Kidney (tissue), 11 donors: ENCODE measurements around the gene HSPG2. TPM values are rescaled to one million over a fixed set of nuclear protein-coding genes. Genes with fewer than 3 reads are reported as not detected.
"Not testable (repeated sequence)": the region's sequence is repeated elsewhere in the genome, so short reads cannot be mapped to it uniquely, and the experiment has no call there.

ENCODE experiments used
- DNase-seq, 5 donors: peaks; one replicate each; pipeline ENCODE4 v3.0.0-alpha.2; 2013 to 2020
- FAIRE-seq: peaks from 2 replicates; lab custom pipeline; 2012; peaks lifted over from hg19 to GRCh38; lab: Jason Lieb, UNC
- H3K27ac ChIP-seq, 2 donors: one replicate each; pipeline ENCODE4 v1.7.0; 2013; ENCODE audit warnings: low read depth in 2 of 2, low read length in 2 of 2, inconsistent platforms in 1 of 2
- H3K27me3 ChIP-seq: one replicate; pipeline ENCODE4 v1.7.1; 2013; ENCODE audit warnings: low read length, inconsistent platforms; ENCODE audit not compliant: control insufficient read depth, insufficient read depth
- H3K36me3 ChIP-seq, 3 donors: one replicate each; pipeline versions ENCODE4 v1.7.0 to v1.7.1; 2013; ENCODE audit warnings: low read length in 3 of 3, control low read depth in 1 of 3, inconsistent platforms in 1 of 3; ENCODE audit not compliant: insufficient read depth in 3 of 3, control insufficient read depth in 2 of 3
- H3K4me1 ChIP-seq, 3 donors: one replicate each; pipeline versions ENCODE4 v1.7.0 to v1.7.1; 2013; ENCODE audit warnings: low read length in 3 of 3, inconsistent platforms in 1 of 3, low read depth in 1 of 3; ENCODE audit not compliant: control insufficient read depth in 2 of 3, insufficient read depth in 2 of 3
- H3K4me3 ChIP-seq, 3 donors: one replicate each; pipeline versions ENCODE4 v1.7.0 to v1.8.1; 2013; ENCODE audit warnings: low read length in 3 of 3, control low read depth in 1 of 3, inconsistent platforms in 1 of 3
- H3K9ac ChIP-seq, 3 donors: one replicate each; pipeline versions ENCODE4 v1.7.0 to v1.7.1; 2013; ENCODE audit warnings: low read length in 3 of 3, control low read depth in 1 of 3, inconsistent platforms in 1 of 3
- H3K9me3 ChIP-seq, 3 donors: one replicate each; pipeline versions ENCODE4 v1.7.0 to v1.7.1; 2013; ENCODE audit warnings: low read length in 3 of 3, control low read depth in 1 of 3, inconsistent platforms in 1 of 3; ENCODE audit not compliant: control insufficient read depth in 2 of 3, insufficient read depth in 1 of 3
- intact Hi-C: fragments of 100-400 bp; cut with DNase I; formaldehyde crosslinking; loops from one replicate; pipeline ENCODE4 v1.11.1; 2022
- polyA plus RNA-seq: library from polyadenylated mRNA; stranded (reverse); fragments of 350-450 nt; fragmentation: Illumina TruSeq; extraction: RNeasy Lipid Tissue Mini Kit (QIAGEN cat#74804); gene quantifications from one replicate; pipeline ENCODE4 v1.2.3, GENCODE V29; 2014; ENCODE audit warnings: low read depth, low replicate concordance; ENCODE audit not compliant: insufficient read depth
- total RNA-seq: library from RNA; stranded (reverse); fragmentation: NEBNext Ultra II Directional; extraction: Animal tissue kit (Norgen Biotek cat#: 25700); gene quantifications from one replicate; pipeline ENCODE4 v1.2.1, GENCODE V29; 2021
- donor health status: control.
- donor health status: control.
- donor health status: DM: yes; HTN: yes; CAD: no.
- donor health status: Normal renal cell carcinoma (clear cell type).

The HSPG2 gene
- total and polyA plus RNA-seq, 2 donors from 2014 or later, result 60.4 to 510 TPM

- H3K36me3 ChIP-seq, H3K4me1 ChIP-seq, H3K4me3 ChIP-seq, H3K27ac ChIP-seq, H3K9me3 ChIP-seq, H3K27me3 ChIP-seq, intact Hi-C loops, H3K9ac ChIP-seq, FAIRE-seq: not testable (repeated sequence)
- peak in 1 of 5 donors; percentile 37 for DNase-seq
These were observed 41.1 kb upstream of the HSPG2 start for GRCh38 chr1:21978209-21978608.

- H3K9me3 ChIP-seq, H3K27ac ChIP-seq, H3K4me1 ChIP-seq, intact Hi-C loops, H3K36me3 ChIP-seq, H3K9ac ChIP-seq, FAIRE-seq, H3K27me3 ChIP-seq, H3K4me3 ChIP-seq: not testable (repeated sequence)
- DNase-seq, result peak in 1 of 5 donors; percentile 33
These were observed 39.7 kb upstream of the HSPG2 start, which contains the start of gene CELA3B for GRCh38 chr1:21976703-21977239. TSS of gene CELA3B (plus strand) at chr1:21977022. CDS start at chr1:21977040, 18 bp downstream.

GRCh38 chr1:21975296-21975695 is 38.2 kb upstream of the HSPG2 start:
- H3K4me1 ChIP-seq, result not testable (repeated sequence)

GRCh38 chr1:21974699-21975098 is 37.6 kb upstream of the HSPG2 start:
- H3K4me3 ChIP-seq, intact Hi-C loops, FAIRE-seq, H3K36me3 ChIP-seq, H3K9ac ChIP-seq, H3K27me3 ChIP-seq, H3K27ac ChIP-seq, H3K4me1 ChIP-seq, H3K9me3 ChIP-seq: not testable (repeated sequence)
- DNase-seq, result peak in 1 of 5 donors; percentile 10

More at GRCh38 chr1:21975296-21975695, 38.2 kb upstream of the HSPG2 start:
- H3K27ac ChIP-seq, intact Hi-C loops, H3K4me3 ChIP-seq, H3K9me3 ChIP-seq, H3K36me3 ChIP-seq, H3K27me3 ChIP-seq, FAIRE-seq, H3K9ac ChIP-seq: not testable (repeated sequence)
- DNase-seq, result peak in 1 of 5 donors; percentile 10

- H3K4me1 ChIP-seq, H3K27me3 ChIP-seq, H3K9ac ChIP-seq, H3K4me3 ChIP-seq, H3K27ac ChIP-seq, H3K36me3 ChIP-seq, FAIRE-seq, H3K9me3 ChIP-seq, intact Hi-C loops: not testable (repeated sequence)
- DNase-seq, result peak in 1 of 5 donors; percentile 4
These were observed 36.8 kb upstream of the HSPG2 start for GRCh38 chr1:21973948-21974347.

GRCh38 chr1:21972973-21973441 is 35.9 kb upstream of the HSPG2 start:
- FAIRE-seq, H3K9ac ChIP-seq, DNase-seq, intact Hi-C loops, H3K9me3 ChIP-seq, H3K4me1 ChIP-seq, H3K4me3 ChIP-seq, H3K36me3 ChIP-seq, H3K27me3 ChIP-seq, H3K27ac ChIP-seq: not testable (repeated sequence)

- FAIRE-seq, H3K4me1 ChIP-seq, H3K27me3 ChIP-seq, DNase-seq, H3K36me3 ChIP-seq, intact Hi-C loops, H3K9ac ChIP-seq, H3K27ac ChIP-seq, H3K4me3 ChIP-seq, H3K9me3 ChIP-seq: not testable (repeated sequence)
These were observed 33.4 kb upstream of the HSPG2 start for GRCh38 chr1:21970523-21970922.

GRCh38 chr1:21969066-21969465 is 32.0 kb upstream of the HSPG2 start:
- H3K36me3 ChIP-seq, FAIRE-seq, H3K27ac ChIP-seq, intact Hi-C loops, H3K27me3 ChIP-seq, H3K4me3 ChIP-seq, H3K4me1 ChIP-seq, H3K9ac ChIP-seq, H3K9me3 ChIP-seq, DNase-seq: not testable (repeated sequence)
